NCI-H2107 (cell line): ENCODE results near the gene PCTP.

ENCODE experiments used
- DNase-seq: peaks from one replicate; lab custom pipeline; 2025; lab: John Stamatoyannopoulos, UW

PCTP gene

GRCh38 chr17:55727920-55728319, 22.9 kb upstream of the PCTP start:
- DNase-seq, result no peak

GRCh38 chr17:55728361-55728760, 22.5 kb upstream of the PCTP start:
- DNase-seq, result no peak

DNA sequence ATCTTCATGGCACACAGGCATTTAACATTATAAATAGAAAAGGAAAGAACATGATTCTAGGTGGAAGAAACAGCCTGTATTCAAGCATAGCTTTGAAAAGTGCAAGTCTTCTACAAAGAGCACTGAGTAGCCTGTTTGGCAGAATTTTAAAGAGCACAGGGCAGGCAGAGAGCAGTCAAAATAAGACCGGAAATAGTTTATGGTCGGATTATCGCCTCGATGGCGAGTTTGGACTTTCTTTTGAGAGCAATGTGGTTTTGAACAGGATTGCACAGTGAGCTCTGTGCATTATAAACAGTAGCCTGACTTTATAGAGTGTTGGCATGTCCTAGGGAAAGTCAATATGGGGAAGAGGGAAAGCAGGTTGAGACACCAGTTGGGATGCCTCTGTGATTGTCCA, 22.0 kb upstream of the PCTP start:
- DNase-seq, result no peak

DNA sequence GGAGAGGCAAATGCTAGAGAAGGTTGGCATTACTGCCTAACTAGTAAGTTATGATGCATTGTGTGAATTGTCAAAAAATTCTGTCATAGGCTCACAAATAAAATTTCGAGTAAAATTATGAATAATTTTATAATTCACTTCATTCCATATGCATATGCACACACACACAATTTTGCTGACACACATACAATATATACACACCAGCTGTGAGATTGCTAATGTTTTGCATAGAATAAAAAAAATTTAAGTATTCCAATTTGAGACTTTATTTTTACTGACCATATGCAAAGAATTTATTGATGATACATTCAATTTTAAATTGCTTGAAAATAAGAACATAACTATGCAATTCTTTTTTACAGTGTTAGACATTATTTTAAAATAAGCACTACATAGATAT, 21.4 kb upstream of the PCTP start:
- no peak for DNase-seq

- no peak for DNase-seq
Measured at GRCh38 chr17:55730380-55730779, 20.5 kb upstream of the PCTP start.

DNA sequence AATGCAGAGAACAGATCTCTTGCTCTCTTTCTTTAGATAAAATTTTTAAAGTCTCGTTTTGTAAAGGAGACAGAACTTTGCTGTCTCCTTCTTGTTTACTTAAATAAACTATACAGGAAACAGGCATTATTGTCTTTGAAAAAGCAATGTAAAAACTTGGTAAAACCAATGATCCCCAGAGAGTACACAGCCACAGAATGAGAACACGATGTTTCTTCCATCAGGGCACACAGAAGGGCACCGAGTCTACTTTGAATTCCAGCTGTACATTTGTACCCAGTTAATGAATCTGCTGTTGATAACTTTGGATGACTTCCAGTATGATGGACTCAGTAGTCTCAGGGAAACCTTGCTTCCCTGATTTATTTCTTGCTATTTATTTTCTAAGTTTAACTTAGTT, 20.0 kb upstream of the PCTP start:
- no peak for DNase-seq

GRCh38 chr17:55731586-55732250, 19.1 kb upstream of the PCTP start:
- DNase-seq, result no peak

DNA sequence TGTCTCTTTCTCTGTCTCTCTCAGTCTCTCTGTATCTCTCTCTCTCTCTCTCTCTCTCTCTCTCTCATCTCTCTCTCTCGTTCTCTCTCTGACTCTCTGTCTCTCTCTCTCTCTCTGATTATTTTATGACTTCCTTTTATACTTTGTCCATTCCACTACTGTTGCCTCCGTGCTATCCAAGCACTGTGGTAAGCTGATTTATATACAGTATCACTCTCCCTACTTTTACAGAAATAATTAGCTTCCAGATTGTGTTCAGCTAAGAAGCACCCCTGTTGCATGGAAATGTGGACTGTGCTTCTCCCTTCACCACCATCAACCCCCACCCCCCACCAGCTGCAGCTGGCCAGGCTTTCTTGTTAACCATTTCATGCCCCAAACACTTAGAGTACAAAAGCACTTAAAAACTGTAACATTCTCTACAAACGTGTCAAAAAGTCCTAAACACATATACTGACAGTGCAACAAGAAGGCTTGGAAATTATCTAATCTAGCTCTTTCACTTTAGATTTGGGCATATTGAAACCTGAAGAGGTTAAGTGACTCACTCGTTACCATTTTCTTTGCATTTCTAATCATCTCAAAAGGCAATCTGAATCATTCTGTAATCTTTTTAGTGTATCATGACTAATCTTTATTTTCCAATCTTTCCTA, 16.6 kb upstream of the PCTP start:
- DNase-seq, result no peak

DNA sequence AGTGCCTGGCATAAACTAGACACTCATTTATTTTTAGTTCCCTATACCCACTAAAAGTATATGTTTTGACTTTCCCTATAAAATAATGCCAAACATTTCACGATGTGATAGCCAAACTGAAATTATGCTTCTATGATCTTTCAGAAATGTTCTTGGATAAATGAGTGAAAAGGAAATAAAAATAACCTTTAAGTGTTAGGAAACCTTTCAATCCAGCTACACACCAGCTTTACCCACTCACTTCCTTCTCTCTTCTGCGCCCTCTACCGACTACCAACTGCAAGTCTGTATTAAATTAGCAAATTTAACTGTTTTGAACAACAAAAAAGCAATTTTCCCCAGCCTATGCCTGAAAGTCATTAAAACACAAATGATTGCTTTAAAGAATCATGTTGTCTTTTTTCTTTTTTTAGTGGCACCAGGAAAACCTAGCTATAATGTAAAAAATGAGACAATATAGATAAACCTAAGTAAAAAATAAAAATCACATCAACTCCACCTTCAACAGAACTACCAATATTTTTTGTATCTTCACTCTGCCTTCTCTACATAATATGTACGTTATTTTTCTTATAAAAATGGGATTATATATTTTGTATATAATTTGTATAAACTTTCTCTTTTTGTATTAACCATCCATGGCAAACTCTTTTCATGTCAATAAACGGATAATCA, 15.0 kb upstream of the PCTP start:
- DNase-seq, result no peak

DNA sequence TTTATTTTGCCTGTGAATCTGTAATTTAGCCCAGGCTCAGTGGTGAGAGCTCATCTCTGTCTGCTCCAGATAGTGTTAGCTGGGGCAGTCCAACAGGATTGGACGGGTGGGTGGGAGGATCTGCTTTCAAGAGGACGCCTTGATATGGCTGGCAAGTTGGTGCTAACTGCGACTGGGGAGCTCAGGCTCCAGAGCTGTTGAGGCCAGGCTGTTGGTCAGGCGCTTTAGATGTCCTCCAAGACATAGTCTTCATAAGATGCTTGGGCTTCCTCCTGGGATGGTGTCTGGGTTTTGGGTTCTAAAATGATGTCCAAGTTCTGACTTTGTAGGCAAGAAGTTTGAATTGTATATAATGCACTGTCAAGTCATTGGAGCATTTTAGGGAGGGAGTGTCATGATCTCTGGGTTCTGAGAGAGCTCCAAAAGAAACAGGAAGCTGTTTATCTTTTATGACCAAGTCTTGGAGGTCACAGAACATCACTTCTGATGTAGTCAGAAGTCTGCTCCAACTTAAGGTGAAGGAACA, 12.8 kb upstream of the PCTP start:
- no peak for DNase-seq

DNA sequence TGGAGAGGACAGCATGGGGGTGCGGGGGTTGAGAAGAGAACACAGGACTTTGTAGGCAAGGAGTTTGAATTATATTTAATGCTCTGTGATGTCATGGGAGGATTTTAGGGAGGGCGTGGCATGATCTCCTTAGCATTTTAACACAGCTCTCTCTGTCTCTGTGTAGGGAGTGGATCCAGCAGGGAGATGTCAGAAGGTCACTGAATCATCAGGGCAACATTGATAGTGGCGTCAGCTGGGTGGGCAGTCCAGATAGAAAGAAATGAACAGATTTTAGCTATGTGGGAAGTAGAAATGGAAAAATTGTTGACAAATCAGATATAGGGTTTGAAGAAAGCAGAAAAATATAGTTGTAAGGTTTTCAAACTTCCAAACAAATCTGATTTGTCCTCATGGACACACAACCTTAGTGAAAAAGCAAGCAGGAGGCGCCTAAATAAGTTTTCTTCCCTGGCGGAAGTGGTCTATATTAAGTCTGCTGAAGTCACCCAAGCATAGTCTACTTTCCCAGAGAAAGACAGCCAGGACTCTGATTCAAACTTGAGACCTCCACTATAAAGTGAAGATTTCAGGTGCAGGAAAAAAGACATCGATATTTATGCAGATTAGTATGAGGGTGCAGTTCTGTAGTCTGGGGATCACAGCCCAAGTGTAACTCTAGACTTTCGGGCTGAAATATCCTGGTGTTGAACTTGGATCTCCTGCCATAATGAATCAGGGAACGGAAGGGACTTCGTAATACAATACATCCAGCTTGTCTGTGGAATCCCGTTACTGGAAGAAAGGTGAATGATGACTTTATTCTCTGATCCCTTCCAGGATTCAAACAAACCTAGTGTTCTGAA, 10.1 kb upstream of the PCTP start:
- DNase-seq, result no peak

DNA sequence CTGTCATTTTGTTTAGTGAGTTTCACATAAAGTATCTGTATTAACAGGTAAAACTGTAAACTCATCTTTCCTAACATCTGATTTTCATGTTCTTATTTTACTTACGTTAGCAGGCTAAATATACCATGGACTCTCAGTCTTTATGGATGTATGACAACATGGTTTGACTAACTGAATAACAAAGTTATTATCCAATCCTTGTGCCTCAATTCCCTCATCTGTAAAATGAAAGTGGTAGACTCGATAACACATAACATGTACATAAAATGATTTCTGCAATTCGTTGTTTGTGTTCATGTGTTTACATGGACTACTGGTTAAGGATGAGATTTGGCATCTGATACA, 9.5 kb upstream of the PCTP start:
- DNase-seq, result no peak

- no peak for DNase-seq
Measured at GRCh38 chr17:55742272-55743102, 8.4 kb upstream of the PCTP start.

DNA sequence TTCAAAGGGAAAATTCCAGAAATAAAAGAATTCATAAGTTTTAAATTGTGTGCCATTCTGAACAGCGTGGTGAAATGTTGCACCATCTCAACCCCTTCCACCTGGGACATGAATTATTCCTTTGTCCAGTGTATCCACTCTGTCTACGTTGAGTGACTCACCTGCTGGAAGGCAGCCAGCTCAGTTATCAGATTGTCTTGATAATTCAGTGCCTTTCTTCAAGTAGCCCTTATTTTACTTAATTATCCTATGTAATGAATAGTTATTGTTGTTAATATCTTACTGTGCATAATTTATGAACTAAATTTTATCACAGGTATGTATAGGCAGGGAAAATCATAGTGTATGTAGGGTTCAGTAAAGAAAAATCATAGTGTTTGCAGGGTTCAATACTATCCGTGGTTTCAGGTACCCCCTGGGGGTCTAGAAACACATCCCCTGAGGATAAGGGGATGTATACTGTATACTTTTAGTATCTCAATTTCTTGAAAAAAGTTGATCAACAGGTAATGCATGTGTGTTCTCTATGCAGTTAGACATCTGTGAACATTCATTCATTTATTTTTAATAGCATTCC, 7.7 kb upstream of the PCTP start:
- no peak for DNase-seq

GRCh38 chr17:55745258-55745657, 5.6 kb upstream of the PCTP start:
- DNase-seq, result no peak

GRCh38 chr17:55746466-55746865, 4.4 kb upstream of the PCTP start:
- DNase-seq, result no peak

DNA sequence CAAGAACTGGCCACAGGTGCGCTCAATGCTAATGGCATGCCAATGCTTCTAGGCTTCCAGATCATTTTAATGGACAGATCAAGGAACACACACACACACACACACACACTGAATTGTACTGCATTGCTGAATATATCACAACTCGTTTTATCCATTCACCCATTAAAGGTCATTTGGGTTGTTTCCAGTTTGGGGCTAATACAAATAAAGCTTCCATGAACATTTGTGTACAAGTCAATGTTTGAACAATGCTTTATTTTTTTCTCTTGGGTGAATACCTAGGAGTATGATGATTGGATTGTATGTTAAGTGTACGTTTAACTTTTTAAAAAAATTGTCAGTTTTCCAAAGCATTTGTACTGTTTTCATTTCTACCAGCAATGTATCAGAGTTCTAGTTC, 3.6 kb upstream of the PCTP start:
- no peak for DNase-seq

DNA sequence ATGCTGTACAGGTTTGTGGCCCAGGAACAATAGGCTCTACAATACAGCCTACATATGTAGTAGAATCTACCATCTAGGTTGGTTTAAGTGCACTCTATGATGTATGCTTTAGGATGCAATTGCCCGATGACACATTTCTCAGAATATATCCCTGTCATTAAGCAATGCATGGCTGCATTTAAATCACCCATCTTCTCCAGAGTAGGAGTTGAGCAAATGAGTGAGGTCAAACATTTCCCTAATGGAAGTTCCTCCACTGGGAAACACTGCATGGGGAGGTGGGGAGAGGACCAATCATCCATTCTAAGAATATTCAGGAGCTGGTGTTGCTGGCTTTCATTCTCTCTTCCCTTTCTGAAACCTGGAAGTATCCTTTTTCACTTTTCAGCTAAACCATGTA, 2.0 kb upstream of the PCTP start:
- DNase-seq, result no peak

DNA sequence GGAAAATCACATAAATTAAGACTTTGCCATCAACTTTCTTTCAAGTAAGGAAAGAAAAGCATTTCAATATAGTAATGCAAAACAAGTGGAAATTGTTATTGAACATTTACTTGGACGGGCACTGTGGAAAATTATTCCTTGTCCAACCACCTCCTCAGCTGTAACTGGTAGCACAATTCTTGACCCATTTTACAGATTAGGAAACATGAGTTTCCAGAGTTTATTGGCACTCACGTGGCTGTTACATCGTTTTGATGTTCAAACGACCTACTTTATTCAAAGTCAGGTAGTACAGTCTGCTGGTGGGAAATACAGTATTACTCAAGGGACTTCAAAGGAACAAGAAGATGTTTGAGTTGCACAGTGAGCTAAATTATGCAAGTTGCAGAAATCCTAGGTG, 866 bp upstream of the PCTP start:
- no peak for DNase-seq

DNA sequence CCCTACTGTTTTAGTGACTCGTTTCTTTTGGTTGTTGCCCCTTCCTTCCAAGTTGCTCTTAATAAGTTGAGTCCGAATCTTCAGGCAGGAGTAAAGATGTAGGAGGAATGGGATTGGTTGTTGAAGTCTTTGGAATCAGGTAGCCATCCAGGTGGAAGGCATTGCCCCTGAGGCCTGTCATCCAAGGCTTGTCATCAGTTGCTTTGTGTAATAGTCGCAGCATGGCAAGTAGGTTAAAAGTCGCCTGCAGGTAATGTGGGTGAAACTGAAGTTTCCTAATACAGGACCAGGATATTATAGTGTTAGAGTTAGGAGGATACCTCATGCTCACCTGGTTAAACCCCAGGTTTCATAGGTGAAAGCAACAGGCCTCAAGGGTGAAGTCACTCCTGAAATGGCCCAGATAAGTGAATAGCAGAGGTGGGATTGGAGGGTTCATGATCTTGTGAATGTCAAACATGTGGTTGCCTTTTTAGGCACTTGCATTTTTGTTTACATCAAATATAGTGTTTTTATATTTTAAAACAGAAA, 934 bp downstream of the PCTP start:
- DNase-seq, result no peak

GRCh38 chr17:55756689-55757088, 5.8 kb downstream of the PCTP start:
- no peak for DNase-seq
